LNCaP clone FGC (cell line): ENCODE results near the gene RFC4.
"Not testable (repeated sequence)": the region's sequence is repeated elsewhere in the genome, so short reads cannot be mapped to it uniquely, and the experiment has no call there.

Experiments used
- DNase-seq: peaks from one replicate; pipeline ENCODE4 v3.0.0-alpha.2; 2011; ENCODE audit warnings: low read depth
- H3K4me3 ChIP-seq: 2 replicates; pipeline ENCODE4 v1.5.1; 2011; ENCODE audit warnings: mild to moderate bottlenecking, low read depth, low read length, control low read depth
- TF ChIP-seq, protein P1 (sequence below): IDR thresholded peaks from 2 replicates; pipeline ENCODE4 v1.5.1; 2012; ENCODE audit warnings: mild to moderate bottlenecking; ENCODE audit not compliant: control insufficient read depth, insufficient read depth; ENCODE audit errors: extremely low read depth

RFC4 gene

GRCh38 chr3:186824430-186825139, 18.3 kb upstream of the RFC4 start:
- no peak for DNase-seq
- TF ChIP-seq, protein P1, sequence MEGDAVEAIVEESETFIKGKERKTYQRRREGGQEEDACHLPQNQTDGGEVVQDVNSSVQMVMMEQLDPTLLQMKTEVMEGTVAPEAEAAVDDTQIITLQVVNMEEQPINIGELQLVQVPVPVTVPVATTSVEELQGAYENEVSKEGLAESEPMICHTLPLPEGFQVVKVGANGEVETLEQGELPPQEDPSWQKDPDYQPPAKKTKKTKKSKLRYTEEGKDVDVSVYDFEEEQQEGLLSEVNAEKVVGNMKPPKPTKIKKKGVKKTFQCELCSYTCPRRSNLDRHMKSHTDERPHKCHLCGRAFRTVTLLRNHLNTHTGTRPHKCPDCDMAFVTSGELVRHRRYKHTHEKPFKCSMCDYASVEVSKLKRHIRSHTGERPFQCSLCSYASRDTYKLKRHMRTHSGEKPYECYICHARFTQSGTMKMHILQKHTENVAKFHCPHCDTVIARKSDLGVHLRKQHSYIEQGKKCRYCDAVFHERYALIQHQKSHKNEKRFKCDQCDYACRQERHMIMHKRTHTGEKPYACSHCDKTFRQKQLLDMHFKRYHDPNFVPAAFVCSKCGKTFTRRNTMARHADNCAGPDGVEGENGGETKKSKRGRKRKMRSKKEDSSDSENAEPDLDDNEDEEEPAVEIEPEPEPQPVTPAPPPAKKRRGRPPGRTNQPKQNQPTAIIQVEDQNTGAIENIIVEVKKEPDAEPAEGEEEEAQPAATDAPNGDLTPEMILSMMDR: no peak
- no peak overlapping the region for H3K4me3 ChIP-seq

DNA sequence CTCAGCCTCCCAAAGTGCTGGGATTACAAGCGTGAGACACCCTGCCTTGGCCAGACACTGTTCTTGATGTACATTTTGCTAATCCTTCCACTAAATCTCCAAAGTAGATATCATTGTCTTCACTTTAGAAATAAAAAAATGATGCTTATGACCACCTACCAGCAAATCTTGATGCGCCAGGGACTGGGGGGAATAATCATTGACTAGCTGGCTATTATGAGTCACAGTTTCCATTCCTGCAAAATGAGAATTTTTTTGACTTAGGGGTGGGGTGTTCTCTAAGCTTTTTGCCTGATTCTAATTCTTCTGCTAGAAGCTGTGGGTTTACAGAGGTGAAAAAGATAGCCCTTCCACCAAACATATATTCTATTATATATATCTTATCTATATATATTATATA, 17.1 kb upstream of the RFC4 start:
- H3K4me3 ChIP-seq: no peak overlapping the region
- TF ChIP-seq, protein P1: no peak
- DNase-seq: no peak

- not testable (repeated sequence) for DNase-seq, H3K4me3 ChIP-seq
These were observed 16.1 kb upstream of the RFC4 start for GRCh38 chr3:186822388-186822759.

DNA sequence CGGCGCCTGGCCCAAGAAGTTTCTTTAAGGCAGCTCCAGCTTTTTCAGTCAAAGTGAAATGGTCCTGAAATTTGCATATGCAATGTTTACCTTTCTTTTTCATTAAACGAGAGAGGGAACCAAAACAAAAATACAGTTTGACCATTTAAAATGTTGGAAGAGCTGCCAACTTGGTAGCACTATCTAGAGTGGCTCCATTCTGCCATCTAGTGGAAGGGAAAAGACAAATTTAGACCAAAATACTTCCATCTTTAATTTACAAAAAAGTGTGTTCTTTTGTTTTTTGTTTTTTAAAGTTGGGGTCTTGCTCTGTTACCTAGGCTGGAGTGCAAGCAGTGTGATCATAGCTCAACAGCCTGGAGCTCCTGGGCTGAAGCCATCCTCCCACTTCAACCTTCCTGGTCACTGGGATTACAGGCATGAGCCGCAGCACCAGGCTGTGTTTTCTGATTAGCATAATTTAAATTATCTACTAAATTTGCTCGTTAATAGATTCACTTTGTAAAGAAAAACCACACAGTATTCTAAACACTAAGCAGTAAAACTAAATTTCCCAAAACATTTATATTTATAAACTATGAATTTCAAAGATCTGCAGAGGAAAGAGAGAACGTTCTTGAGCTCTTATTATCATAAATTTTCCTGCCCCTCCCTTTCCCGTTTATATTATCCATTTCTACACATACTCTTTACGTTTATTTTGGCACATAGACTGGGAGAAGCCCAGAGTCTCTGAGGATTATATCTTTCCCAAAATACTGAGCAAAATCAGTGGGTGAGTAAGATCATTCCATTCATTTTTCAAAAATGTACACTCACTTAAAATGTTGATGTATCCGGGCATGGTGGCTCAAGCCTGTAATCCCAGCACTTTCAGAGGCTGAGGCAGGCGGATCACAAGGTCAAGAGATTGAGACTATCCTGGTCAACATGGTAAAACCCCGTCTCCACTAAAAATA, 15.4 kb upstream of the RFC4 start:
- DNase-seq: no peak
- H3K4me3 ChIP-seq: no peak overlapping the region
- TF ChIP-seq, protein P1: peak; percentile 59

DNA sequence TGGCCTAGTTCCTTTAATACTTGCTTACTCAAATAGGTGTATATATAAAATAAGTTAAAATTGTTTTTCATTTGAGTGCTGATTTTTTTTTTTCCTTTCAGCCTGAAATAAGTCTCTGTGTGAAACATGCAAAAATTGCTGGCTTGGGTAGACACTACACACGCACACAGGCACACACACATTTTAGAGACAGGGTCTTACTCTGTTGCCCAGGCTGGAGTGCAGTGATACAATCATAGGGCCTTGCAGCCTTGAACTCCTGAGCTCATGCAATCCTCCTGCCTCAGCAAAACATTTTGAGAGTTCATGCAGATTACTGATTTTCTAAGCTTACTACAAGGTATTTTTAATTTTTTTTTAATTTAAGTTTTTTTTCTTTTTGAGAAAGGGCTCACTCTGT, 12.7 kb upstream of the RFC4 start:
- no peak for DNase-seq
- TF ChIP-seq, protein P1: no peak

DNA sequence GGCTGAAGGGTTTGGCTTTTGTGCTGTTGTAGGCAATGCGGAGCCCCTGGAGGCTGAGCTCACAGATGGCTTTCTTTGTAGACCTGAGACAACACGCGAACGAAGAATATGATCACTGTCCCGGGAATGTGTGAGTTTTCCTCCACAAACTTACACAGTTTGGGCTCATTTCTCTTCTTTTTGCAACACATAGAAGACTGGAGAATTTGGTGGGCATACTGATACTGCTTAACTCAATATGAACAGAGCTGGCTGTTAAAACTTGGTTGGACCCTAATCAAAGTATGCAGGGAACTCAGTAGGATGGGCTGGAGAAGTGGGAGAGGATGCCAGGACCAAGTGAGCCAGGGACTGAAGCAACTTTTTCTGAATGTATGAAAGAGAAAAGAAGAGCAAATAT, 12.2 kb upstream of the RFC4 start:
- TF ChIP-seq, protein P1: no peak
- no peak for DNase-seq
- H3K4me3 ChIP-seq: no peak overlapping the region

More for the DNA sequence above, 12.7 kb upstream of the RFC4 start:
- H3K4me3 ChIP-seq: no peak overlapping the region

- DNase-seq: no peak
- no peak overlapping the region for H3K4me3 ChIP-seq
These were observed 9.2 kb upstream of the RFC4 start for GRCh38 chr3:186815435-186815834.

More at GRCh38 chr3:186815435-186815834, 9.2 kb upstream of the RFC4 start:
- TF ChIP-seq, protein P1: no peak
